Mammary epithelial cell (primary cell): ENCODE data around the gene EPHB3.

Experiments used
- EZH2 ChIP-seq: IDR thresholded peaks from 2 replicates; pipeline ENCODE4 v1.6.1; 2012; ENCODE audit warnings: low read length, inconsistent platforms, borderline replicate concordance
- TF ChIP-seq, protein P1 (sequence below), 2 donors: IDR thresholded peaks in 1 of 2; conservative IDR thresholded peaks in 1 of 2; 2 replicates each; pipeline ENCODE4 v1.5.1; 2011 to 2012; ENCODE audit warnings: inconsistent platforms in 2 of 2, low read length in 2 of 2, mild to moderate bottlenecking in 2 of 2, control low read depth in 1 of 2, low read depth in 1 of 2; ENCODE audit not compliant: insufficient read depth in 1 of 2; ENCODE audit errors: extremely low read depth in 1 of 2

- TF ChIP-seq, protein P1, sequence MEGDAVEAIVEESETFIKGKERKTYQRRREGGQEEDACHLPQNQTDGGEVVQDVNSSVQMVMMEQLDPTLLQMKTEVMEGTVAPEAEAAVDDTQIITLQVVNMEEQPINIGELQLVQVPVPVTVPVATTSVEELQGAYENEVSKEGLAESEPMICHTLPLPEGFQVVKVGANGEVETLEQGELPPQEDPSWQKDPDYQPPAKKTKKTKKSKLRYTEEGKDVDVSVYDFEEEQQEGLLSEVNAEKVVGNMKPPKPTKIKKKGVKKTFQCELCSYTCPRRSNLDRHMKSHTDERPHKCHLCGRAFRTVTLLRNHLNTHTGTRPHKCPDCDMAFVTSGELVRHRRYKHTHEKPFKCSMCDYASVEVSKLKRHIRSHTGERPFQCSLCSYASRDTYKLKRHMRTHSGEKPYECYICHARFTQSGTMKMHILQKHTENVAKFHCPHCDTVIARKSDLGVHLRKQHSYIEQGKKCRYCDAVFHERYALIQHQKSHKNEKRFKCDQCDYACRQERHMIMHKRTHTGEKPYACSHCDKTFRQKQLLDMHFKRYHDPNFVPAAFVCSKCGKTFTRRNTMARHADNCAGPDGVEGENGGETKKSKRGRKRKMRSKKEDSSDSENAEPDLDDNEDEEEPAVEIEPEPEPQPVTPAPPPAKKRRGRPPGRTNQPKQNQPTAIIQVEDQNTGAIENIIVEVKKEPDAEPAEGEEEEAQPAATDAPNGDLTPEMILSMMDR (conservative IDR thresholded peaks at IDR 0.05 in 1 of 2, IDR thresholded peaks at IDR 0.05 in 1 of 2; ENCODE audit: extremely low read depth in 1 of 2, insufficient read depth in 1 of 2, low read depth in 1 of 2, low read length in 2 of 2) = no peak
- no peak for TF ChIP-seq EZH2
Measured at GRCh38 chr3:184588776-184589175, 27.2 kb downstream of the EPHB3 start.
